ENCODE measurements around the gene ATRN.

ATRN gene

DNA sequence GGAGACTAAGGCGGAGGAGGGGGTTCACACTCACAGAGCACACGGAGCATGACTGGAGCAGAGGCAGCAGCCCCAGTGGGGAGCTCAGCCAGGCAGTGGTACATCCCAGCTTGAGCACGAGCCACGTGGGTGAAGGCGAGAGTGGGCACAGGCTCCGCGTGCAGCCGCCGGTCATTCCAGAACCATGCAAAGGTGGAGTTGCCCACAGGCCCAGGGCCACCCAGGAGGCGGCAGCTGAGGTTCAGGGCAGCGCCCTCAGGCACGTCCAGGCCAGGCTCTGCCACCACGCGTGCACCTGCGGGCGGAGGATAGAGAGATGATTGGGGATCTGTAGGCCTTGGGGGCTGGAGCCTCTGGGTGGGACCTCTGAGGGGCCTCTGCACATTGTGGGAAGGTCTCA, 220.5 kb downstream of the ATRN start:
- Histone ChIP-seq H3K36me3 (ENCODE audit: control insufficient read depth, insufficient read depth, low read length) (no peaks in the 10 kb centered on the region), H3K27me3 (ENCODE audit: control insufficient read depth, insufficient read depth, low read length) (no peaks in the 10 kb centered on the region), H3K4me3 (ENCODE audit: low read depth, low read length) (no peak overlapping the region), H3K4me1 (ENCODE audit: control insufficient read depth, insufficient read depth, low read length) (no peaks in the 10 kb centered on the region), H3K27ac (ENCODE audit: low read depth, low read length) (no peak overlapping the region), H3K9me3 (ENCODE audit: control insufficient read depth, insufficient read depth, low read length) (peaks cover under 1% of the 10 kb centered on the region; the same call in 1 of the 2 replicates), H3K9ac (ENCODE audit: low read depth, low read length) (no peak overlapping the region)

DNA sequence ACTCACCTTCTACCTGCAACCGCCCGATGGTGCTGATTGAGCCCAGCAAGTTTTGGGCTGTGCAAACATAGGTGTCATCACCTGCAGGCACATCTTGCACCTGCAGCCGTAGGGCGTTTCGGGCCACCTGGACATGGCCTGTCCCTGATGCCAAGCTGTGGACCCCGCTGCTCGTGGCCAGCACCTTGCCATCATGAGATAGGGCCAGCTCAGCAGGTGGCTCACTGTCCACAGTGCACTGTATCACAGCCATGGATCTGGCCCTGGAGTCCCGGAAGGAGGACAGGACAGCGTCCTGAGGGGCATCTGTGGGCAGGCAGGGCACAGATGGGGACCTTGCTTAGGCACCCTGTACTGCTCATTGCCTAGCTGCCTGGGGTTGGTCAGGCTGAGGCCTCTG, 221.1 kb downstream of the ATRN start:
- no peaks in the 10 kb centered on the region for H3K36me3 ChIP-seq (ENCODE audit: control insufficient read depth, insufficient read depth, low read length)

DNA sequence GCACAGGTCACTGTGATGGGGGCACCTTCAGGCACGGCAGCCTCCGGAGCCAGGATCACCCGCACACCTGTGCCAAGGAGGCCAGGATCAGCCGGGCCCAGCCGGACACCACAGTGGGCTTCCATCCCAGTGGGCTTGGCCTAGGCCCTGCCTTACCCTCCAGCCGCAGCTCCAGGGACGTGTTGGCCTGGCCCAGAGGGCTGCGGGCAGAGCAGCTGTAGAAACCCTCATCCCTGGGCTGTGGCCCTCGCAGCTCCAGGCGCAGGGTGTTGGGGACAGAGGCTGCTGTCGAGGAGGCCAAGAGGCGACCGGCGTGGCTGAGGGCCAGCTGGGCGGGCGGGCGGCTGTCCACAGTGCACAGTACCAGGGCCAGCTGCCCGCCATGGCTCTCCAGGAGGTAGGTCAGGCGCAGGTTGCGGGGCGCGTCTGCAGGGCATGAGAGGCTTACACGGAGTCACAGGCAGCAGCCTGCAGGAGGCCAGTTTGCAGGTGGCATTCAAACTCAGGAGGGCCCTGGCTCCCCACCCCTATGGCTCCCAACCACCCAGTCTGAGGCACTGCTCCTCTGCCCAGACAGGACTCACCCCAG, 222.0 kb downstream of the ATRN start:
- Histone ChIP-seq H3K4me1 (ENCODE audit: control insufficient read depth, insufficient read depth, low read length) (no peaks in the 10 kb centered on the region), H3K9ac (ENCODE audit: low read depth, low read length) (no peak overlapping the region), H3K27me3 (ENCODE audit: control insufficient read depth, insufficient read depth, low read length) (no peaks in the 10 kb centered on the region), H3K27ac (ENCODE audit: low read depth, low read length) (no peak overlapping the region), H3K9me3 (ENCODE audit: control insufficient read depth, insufficient read depth, low read length) (peaks cover 4% of the 10 kb centered on the region; the same call in 1 of the 2 replicates), H3K36me3 (ENCODE audit: control insufficient read depth, insufficient read depth, low read length) (no peaks in the 10 kb centered on the region), H3K4me3 (ENCODE audit: low read depth, low read length) (no peak overlapping the region)

More for the DNA sequence above, 221.1 kb downstream of the ATRN start:
- no peaks in the 10 kb centered on the region for H3K4me1 ChIP-seq (ENCODE audit: control insufficient read depth, insufficient read depth, low read length)
- no peaks in the 10 kb centered on the region for H3K27me3 ChIP-seq (ENCODE audit: control insufficient read depth, insufficient read depth, low read length)
- peaks cover 4% of the 10 kb centered on the region; the same call in 1 of the 2 replicates for H3K9me3 ChIP-seq (ENCODE audit: control insufficient read depth, insufficient read depth, low read length)
- no peak overlapping the region for H3K27ac ChIP-seq (ENCODE audit: low read depth, low read length)
- no peak overlapping the region for H3K9ac ChIP-seq (ENCODE audit: low read depth, low read length)
- no peak overlapping the region for H3K4me3 ChIP-seq (ENCODE audit: low read depth, low read length)

DNA sequence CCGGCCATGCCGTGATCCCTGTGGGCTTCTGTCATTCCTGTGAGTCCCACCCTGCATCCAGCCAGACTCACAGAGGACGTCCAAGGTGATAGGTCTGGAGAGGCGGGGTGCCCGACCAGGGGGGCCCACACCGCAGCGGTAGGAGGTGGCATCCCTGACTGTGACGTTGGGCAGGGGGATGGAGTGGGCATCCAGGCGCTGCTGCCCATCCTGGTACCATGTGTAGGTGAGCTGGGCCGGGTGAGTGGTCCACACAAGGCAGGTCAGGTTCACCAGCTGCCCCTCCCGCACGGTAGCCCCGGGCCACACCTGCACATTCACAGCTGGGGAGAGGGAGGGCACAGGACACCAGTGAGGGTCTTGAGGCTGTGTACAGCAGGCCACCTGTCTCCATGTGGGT, 222.6 kb downstream of the ATRN start:
- Histone ChIP-seq H3K4me1 (ENCODE audit: control insufficient read depth, insufficient read depth, low read length) (no peaks in the 10 kb centered on the region), H3K27me3 (ENCODE audit: control insufficient read depth, insufficient read depth, low read length) (no peaks in the 10 kb centered on the region)

DNA sequence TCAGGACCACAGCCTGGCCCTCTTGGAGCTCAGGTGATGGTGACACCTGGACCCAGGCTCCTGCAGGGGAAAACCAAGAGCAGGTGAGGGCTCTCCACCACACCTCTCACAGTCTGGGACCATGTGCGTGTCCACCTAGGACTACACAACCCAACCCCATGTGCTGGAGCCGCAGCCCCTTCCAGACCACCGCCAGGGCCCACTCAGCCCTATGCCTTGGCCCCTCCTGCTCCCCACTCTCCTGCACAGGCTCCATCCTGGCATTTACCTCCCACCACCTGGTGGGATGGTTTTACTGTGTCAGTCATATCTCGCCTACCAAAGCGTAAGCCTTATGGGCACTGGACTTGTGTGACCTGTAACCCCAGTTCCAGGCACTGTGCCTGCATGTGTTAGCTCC, 224.0 kb downstream of the ATRN start:
- Histone ChIP-seq H3K9ac (ENCODE audit: low read depth, low read length) (no peak overlapping the region), H3K27me3 (ENCODE audit: control insufficient read depth, insufficient read depth, low read length) (no peaks in the 10 kb centered on the region), H3K4me3 (ENCODE audit: low read depth, low read length) (no peak overlapping the region), H3K9me3 (ENCODE audit: control insufficient read depth, insufficient read depth, low read length) (peaks cover 4% of the 10 kb centered on the region; the same call in 1 of the 2 replicates), H3K4me1 (ENCODE audit: control insufficient read depth, insufficient read depth, low read length) (no peaks in the 10 kb centered on the region), H3K27ac (ENCODE audit: low read depth, low read length) (no peak overlapping the region), H3K36me3 (ENCODE audit: control insufficient read depth, insufficient read depth, low read length) (no peaks in the 10 kb centered on the region)

More for the DNA sequence above, 222.6 kb downstream of the ATRN start:
- Histone ChIP-seq H3K9ac (ENCODE audit: low read depth, low read length) (no peak overlapping the region), H3K36me3 (ENCODE audit: control insufficient read depth, insufficient read depth, low read length) (no peaks in the 10 kb centered on the region), H3K27ac (ENCODE audit: low read depth, low read length) (no peak overlapping the region), H3K4me3 (ENCODE audit: low read depth, low read length) (no peak overlapping the region), H3K9me3 (ENCODE audit: control insufficient read depth, insufficient read depth, low read length) (peaks cover 4% of the 10 kb centered on the region; the same call in 1 of the 2 replicates)

DNA sequence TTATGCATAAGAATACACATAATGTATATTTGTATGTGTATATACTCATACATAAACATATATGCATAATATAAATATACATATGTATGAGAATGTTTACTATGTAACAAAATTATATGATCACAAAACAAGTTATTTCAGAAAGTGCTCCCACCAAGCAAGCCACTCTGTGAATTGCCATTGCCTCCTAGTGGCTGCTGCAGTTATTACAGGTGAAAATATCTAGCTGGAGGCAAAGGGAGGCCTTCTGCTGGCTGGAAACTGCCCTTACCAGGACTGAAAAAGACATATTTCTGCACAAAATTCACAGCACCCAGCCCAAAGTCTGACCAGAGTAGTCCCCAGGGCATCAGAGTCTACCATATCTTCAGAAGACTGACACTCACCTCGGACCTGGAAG, 225.4 kb downstream of the ATRN start:
- Histone ChIP-seq H3K9me3 (ENCODE audit: control insufficient read depth, insufficient read depth, low read length) (peaks cover 4% of the 10 kb centered on the region; the same call in 1 of the 2 replicates), H3K9ac (ENCODE audit: low read depth, low read length) (no peak overlapping the region), H3K4me1 (ENCODE audit: control insufficient read depth, insufficient read depth, low read length) (no peaks in the 10 kb centered on the region), H3K27me3 (ENCODE audit: control insufficient read depth, insufficient read depth, low read length) (no peaks in the 10 kb centered on the region), H3K27ac (ENCODE audit: low read depth, low read length) (no peak overlapping the region), H3K36me3 (ENCODE audit: control insufficient read depth, insufficient read depth, low read length) (no peaks in the 10 kb centered on the region), H3K4me3 (ENCODE audit: low read depth, low read length) (no peak overlapping the region)

DNA sequence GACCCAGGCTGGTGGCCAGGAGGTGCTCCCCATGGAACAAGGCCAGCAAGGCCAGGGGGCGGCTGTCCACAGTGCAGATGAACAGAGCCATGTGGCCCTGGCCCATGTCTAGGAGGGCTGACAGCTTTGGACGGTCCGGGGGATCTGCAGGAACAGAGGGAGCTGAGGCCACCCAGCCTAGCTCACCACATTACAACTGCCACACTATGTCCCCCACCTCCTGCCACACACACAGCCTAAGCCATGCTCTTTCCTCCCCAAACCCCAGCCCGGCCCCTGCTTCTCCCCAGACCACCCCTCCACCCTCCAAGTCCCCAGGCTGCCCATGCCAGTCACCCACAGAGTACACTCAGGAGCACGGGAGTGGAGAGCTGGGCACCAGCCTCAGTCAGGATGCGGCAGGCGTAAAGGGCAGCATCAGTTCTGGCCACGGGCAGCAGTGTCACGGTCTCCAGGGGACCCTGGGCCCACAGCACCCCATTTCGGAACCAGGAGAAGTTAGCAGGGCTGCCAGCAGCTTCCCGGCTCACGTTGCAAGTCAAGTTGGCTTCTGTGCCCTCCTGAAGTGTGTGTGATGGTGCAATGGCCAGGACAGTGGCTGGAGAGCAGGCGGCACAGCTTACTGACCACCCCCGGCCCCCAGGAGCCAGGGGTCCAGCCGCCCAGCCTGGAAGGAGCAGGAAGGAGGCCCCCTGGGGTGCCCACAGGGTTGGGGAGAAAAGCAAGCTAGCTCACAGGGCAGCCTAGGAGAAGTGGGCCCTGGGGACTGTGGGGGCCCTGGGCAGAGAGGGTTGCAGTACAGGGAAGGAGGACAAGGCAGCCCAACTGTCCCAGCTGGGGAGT, 226.1 kb downstream of the ATRN start:
- Histone ChIP-seq H3K9me3 (ENCODE audit: control insufficient read depth, insufficient read depth, low read length) (peaks cover 4% of the 10 kb centered on the region; the same call in 1 of the 2 replicates), H3K9ac (ENCODE audit: low read depth, low read length) (no peak overlapping the region), H3K4me1 (ENCODE audit: control insufficient read depth, insufficient read depth, low read length) (no peaks in the 10 kb centered on the region), H3K36me3 (ENCODE audit: control insufficient read depth, insufficient read depth, low read length) (no peaks in the 10 kb centered on the region), H3K27ac (ENCODE audit: low read depth, low read length) (no peak overlapping the region), H3K4me3 (ENCODE audit: low read depth, low read length) (no peak overlapping the region), H3K27me3 (ENCODE audit: control insufficient read depth, insufficient read depth, low read length) (no peaks in the 10 kb centered on the region)

DNA sequence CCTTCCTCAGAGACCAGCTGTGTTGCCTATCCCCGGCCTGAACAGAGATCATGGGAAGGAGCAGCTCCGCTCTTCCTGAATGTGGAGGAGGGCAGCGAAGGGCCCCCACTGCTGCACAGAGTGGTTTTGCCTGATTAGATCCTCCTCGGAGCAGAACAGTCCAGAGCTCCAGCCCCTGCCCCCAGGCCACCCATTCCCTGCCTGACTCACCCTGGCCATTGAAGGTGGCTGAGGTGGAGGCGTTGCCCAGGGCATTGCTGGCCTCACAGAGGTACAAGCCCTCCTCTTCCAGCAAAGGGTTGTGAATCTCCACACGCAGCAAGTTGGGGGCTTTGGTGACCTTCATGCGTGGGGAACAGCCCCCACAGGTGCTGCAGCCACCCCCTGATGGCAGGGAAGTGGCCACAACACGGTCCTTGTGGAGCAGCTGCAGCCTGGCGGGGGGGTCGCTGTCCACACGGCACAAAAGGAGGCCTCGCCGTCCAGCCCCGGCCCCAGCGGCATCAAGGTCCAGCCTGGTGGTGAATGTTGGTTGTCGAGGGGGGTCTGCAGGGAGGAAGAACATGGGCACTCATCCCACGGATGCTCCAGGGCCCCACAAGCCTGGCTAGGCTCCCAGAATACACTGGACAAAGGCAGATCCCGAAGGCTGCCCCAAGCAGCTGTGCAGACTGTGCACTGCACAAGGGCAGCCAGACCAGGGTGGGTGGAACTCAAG, 226.9 kb downstream of the ATRN start:
- Histone ChIP-seq H3K36me3 (ENCODE audit: control insufficient read depth, insufficient read depth, low read length) (no peaks in the 10 kb centered on the region), H3K27me3 (ENCODE audit: control insufficient read depth, insufficient read depth, low read length) (no peaks in the 10 kb centered on the region), H3K9ac (ENCODE audit: low read depth, low read length) (no peak overlapping the region), H3K4me1 (ENCODE audit: control insufficient read depth, insufficient read depth, low read length) (no peaks in the 10 kb centered on the region), H3K27ac (ENCODE audit: low read depth, low read length) (no peak overlapping the region), H3K9me3 (ENCODE audit: control insufficient read depth, insufficient read depth, low read length) (peaks cover 4% of the 10 kb centered on the region; the same call in 1 of the 2 replicates), H3K4me3 (ENCODE audit: low read depth, low read length) (no peak overlapping the region)

DNA sequence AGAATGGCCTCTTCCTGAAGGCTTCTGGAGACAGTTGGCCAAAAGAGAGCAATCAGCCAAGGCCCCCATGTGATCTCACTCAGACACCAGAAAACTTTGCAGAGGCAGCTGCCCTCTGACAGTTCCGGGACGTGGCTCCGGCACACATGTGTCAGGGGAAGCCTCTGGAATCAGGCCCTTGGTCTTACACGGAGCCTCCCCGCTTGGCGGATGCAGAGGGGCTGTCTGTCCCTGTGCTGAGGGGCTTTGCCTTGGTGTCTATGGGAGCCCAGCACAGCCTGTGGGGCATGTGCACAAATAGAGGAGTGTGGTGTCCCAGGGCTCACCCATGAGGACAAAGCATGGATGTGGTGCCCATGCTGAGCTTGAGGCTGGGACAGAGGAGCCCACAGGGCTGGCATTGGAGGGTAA, 227.8 kb downstream of the ATRN start:
- H3K27me3 ChIP-seq (ENCODE audit: control insufficient read depth, insufficient read depth, low read length) = no peaks in the 10 kb centered on the region
- H3K4me3 ChIP-seq (ENCODE audit: low read depth, low read length) = no peak overlapping the region
- H3K4me1 ChIP-seq (ENCODE audit: control insufficient read depth, insufficient read depth, low read length) = no peaks in the 10 kb centered on the region
- H3K27ac ChIP-seq (ENCODE audit: low read depth, low read length) = no peak overlapping the region
- peaks cover 4% of the 10 kb centered on the region; the same call in 1 of the 2 replicates for H3K9me3 ChIP-seq (ENCODE audit: control insufficient read depth, insufficient read depth, low read length)
- no peaks in the 10 kb centered on the region for H3K36me3 ChIP-seq (ENCODE audit: control insufficient read depth, insufficient read depth, low read length)
- H3K9ac ChIP-seq (ENCODE audit: low read depth, low read length) = no peak overlapping the region

GRCh38 chr20:3699037-3699436, 228.2 kb downstream of the ATRN start:
- H3K4me3 ChIP-seq (ENCODE audit: low read depth, low read length) = no peak overlapping the region
- H3K27me3 ChIP-seq (ENCODE audit: control insufficient read depth, insufficient read depth, low read length) = no peaks in the 10 kb centered on the region
- no peaks in the 10 kb centered on the region for H3K4me1 ChIP-seq (ENCODE audit: control insufficient read depth, insufficient read depth, low read length)
- no peak overlapping the region for H3K9ac ChIP-seq (ENCODE audit: low read depth, low read length)
- no peaks in the 10 kb centered on the region for H3K36me3 ChIP-seq (ENCODE audit: control insufficient read depth, insufficient read depth, low read length)
- H3K9me3 ChIP-seq (ENCODE audit: control insufficient read depth, insufficient read depth, low read length) = peaks cover 4% of the 10 kb centered on the region; the same call in 1 of the 2 replicates
- H3K27ac ChIP-seq (ENCODE audit: low read depth, low read length) = no peak overlapping the region
